Uterus (tissue), 4 donors: ENCODE measurements around the gene KCNIP1. TPM values are rescaled to one million over a fixed set of nuclear protein-coding genes. Genes with fewer than 3 reads are reported as not detected.

Source experiments
- DNase-seq, 2 donors: peaks; one replicate each; pipeline ENCODE4 v3.0.0-alpha.2; 2019 to 2020
- H3K27ac ChIP-seq, 2 donors: fragments of 200-600 bp; sonication (generic); 1 replicate in 1 of 2; 2 replicates in 1 of 2; pipeline ENCODE4 v1.5.1; 2016 to 2018
- H3K27me3 ChIP-seq, 2 donors: fragments of 200-600 bp; sonication (generic); one replicate each; pipeline ENCODE4 v1.5.1; 2018 to 2019; ENCODE audit warnings: control low read depth in 1 of 2
- H3K36me3 ChIP-seq, 2 donors: fragments of 200-600 bp; sonication (generic); one replicate each; pipeline ENCODE4 v1.5.1; 2019; ENCODE audit warnings: control low read depth in 1 of 2
- H3K4me1 ChIP-seq, 2 donors: fragments of 200-600 bp; sonication (generic); one replicate each; pipeline ENCODE4 v1.5.1; 2018 to 2019; ENCODE audit warnings: control low read depth in 1 of 2
- H3K4me3 ChIP-seq, 2 donors: fragments of 200-600 bp; sonication (generic); 1 replicate in 1 of 2; 2 replicates in 1 of 2; pipeline ENCODE4 v1.5.1; 2018 to 2019; ENCODE audit warnings: mild to moderate bottlenecking in 1 of 2
- H3K9me3 ChIP-seq, 2 donors: fragments of 200-600 bp; sonication (generic); one replicate each; pipeline ENCODE4 v1.5.1; 2019; ENCODE audit warnings: control low read depth in 1 of 2
- CTCF ChIP-seq, 4 experiments: fragments of 200-600 bp in 2 of 4; fragments of 450-650 bp in 2 of 4; sonication (generic) in 2 of 4; IDR thresholded peaks; one replicate each; pipeline ENCODE4 v1.5.1; 2016 to 2019; ENCODE audit warnings: antibody characterized with exemption in 4 of 4, mild to moderate bottlenecking in 2 of 4, moderate library complexity in 1 of 4
- POLR2A ChIP-seq, 2 donors: fragments of 450-650 bp; IDR thresholded peaks; one replicate each; pipeline ENCODE4 v1.6.1; 2016; ENCODE audit warnings: antibody characterized with exemption in 2 of 2, mild to moderate bottlenecking in 1 of 2, moderate library complexity in 1 of 2
- intact Hi-C: fragments of 100-400 bp; cut with DNase I; formaldehyde crosslinking; loops from one replicate; pipeline ENCODE4 v1.15.1; 2023; ENCODE audit warnings: low total_unique reads
- total RNA-seq, 4 donors: library from RNA; depleted of rRNA in 3 of 4; stranded (reverse); fragments of >200 nt in 3 of 4; gene quantifications; one replicate each; pipeline versions ENCODE4 v1.1.0 to v1.2.4, GENCODE V29; 2014 to 2023
- donor health status: DM: yes; HTN: yes; CAD: no.

Gene KCNIP1
- total RNA-seq = 1 to 10 TPM; 1.3 to 7.0 (median 3.9) TPM

GRCh38 chr5:170503990-170504596 lies at the start of gene KCNIP1:
Gene KCNIP1, plus strand, starts transcription at chr5:170504020.
- no peak for TF ChIP-seq CTCF (IDR thresholded peaks at IDR 0.05)
- no peak for TF ChIP-seq POLR2A (IDR thresholded peaks at IDR 0.05)
- Histone ChIP-seq H3K27ac (no peak within 1 kb of the TSS), H3K27me3 (no peaks in the 10 kb centered on the region), H3K4me3 (no peak within 1 kb of the TSS), H3K36me3 (no peaks in the 10 kb centered on the region), H3K4me1 (no peaks in the 10 kb centered on the region), H3K9me3 (no peaks in the 10 kb centered on the region)
- no peak for DNase-seq
- intact Hi-C loops = no loop called here

GRCh38 chr5:170463426-170463825 lies 40.4 kb upstream of the KCNIP1 start:
- Histone ChIP-seq H3K4me1 (no peaks in the 10 kb centered on the region), H3K9me3 (no peaks in the 10 kb centered on the region), H3K27me3 (no peaks in the 10 kb centered on the region), H3K4me3 (no peak overlapping the region), H3K27ac (no peak overlapping the region), H3K36me3 (no peaks in the 10 kb centered on the region)
- TF ChIP-seq POLR2A (IDR thresholded peaks at IDR 0.05) (no peak), CTCF (IDR thresholded peaks at IDR 0.05) (no peak)
- DNase-seq = no peak
- intact Hi-C loops = no loop called here

GRCh38 chr5:170464280-170465127 lies 39.3 kb upstream of the KCNIP1 start:
- H3K4me3 ChIP-seq = no peak overlapping the region
- no peaks in the 10 kb centered on the region for H3K4me1 ChIP-seq
- no peaks in the 10 kb centered on the region for H3K36me3 ChIP-seq
- H3K9me3 ChIP-seq = no peaks in the 10 kb centered on the region
- intact Hi-C loops = no loop called here
- no peaks in the 10 kb centered on the region for H3K27me3 ChIP-seq
- H3K27ac ChIP-seq = no peak overlapping the region
- DNase-seq = no peak
- TF ChIP-seq CTCF (IDR thresholded peaks at IDR 0.05) = no peak
- no peak for TF ChIP-seq POLR2A (IDR thresholded peaks at IDR 0.05)

- no peaks in the 10 kb centered on the region for H3K4me1 ChIP-seq
- no peaks in the 10 kb centered on the region for H3K9me3 ChIP-seq
- H3K27me3 ChIP-seq = no peaks in the 10 kb centered on the region
- H3K36me3 ChIP-seq = no peaks in the 10 kb centered on the region
- H3K27ac ChIP-seq = no peak overlapping the region
- intact Hi-C loops = no loop called here
- DNase-seq = no peak
- TF ChIP-seq POLR2A (IDR thresholded peaks at IDR 0.05) (no peak), CTCF (IDR thresholded peaks at IDR 0.05) (no peak)
- no peak overlapping the region for H3K4me3 ChIP-seq
Measured at GRCh38 chr5:170466553-170466952, 37.3 kb upstream of the KCNIP1 start.

GRCh38 chr5:170466988-170467707 lies 36.7 kb upstream of the KCNIP1 start:
- no peaks in the 10 kb centered on the region for H3K27me3 ChIP-seq
- no peaks in the 10 kb centered on the region for H3K4me1 ChIP-seq
- no peak overlapping the region for H3K27ac ChIP-seq
- intact Hi-C loops = no loop called here
- no peaks in the 10 kb centered on the region for H3K36me3 ChIP-seq
- H3K4me3 ChIP-seq = no peak overlapping the region
- peak in 1 of 2 donors; percentile 20 for DNase-seq
- TF ChIP-seq POLR2A (IDR thresholded peaks at IDR 0.05) (no peak), CTCF (IDR thresholded peaks at IDR 0.05) (no peak)
- no peaks in the 10 kb centered on the region for H3K9me3 ChIP-seq
